Kidney (tissue), 14 donors: ENCODE results near the gene RAB39A. TPM values are rescaled to one million over a fixed set of nuclear protein-coding genes. Genes with fewer than 3 reads are reported as not detected.

Source experiments
- DNase-seq, 5 donors: peaks; one replicate each; pipeline ENCODE4 v3.0.0-alpha.2; 2013 to 2020
- FAIRE-seq: peaks from 2 replicates; lab custom pipeline; 2012; peaks lifted over from hg19 to GRCh38; lab: Jason Lieb, UNC
- H3K27ac ChIP-seq, 2 donors: one replicate each; pipeline ENCODE4 v1.7.0; 2013; ENCODE audit warnings: low read depth in 2 of 2, low read length in 2 of 2, inconsistent platforms in 1 of 2
- H3K27me3 ChIP-seq: one replicate; pipeline ENCODE4 v1.7.1; 2013; ENCODE audit warnings: low read length, inconsistent platforms; ENCODE audit not compliant: control insufficient read depth, insufficient read depth
- H3K36me3 ChIP-seq, 3 donors: one replicate each; pipeline versions ENCODE4 v1.7.0 to v1.7.1; 2013; ENCODE audit warnings: low read length in 3 of 3, control low read depth in 1 of 3, inconsistent platforms in 1 of 3; ENCODE audit not compliant: insufficient read depth in 3 of 3, control insufficient read depth in 2 of 3
- H3K4me1 ChIP-seq, 3 donors: one replicate each; pipeline versions ENCODE4 v1.7.0 to v1.7.1; 2013; ENCODE audit warnings: low read length in 3 of 3, inconsistent platforms in 1 of 3, low read depth in 1 of 3; ENCODE audit not compliant: control insufficient read depth in 2 of 3, insufficient read depth in 2 of 3
- H3K4me3 ChIP-seq, 3 donors: one replicate each; pipeline versions ENCODE4 v1.7.0 to v1.8.1; 2013; ENCODE audit warnings: low read length in 3 of 3, control low read depth in 1 of 3, inconsistent platforms in 1 of 3
- H3K9ac ChIP-seq, 3 donors: one replicate each; pipeline versions ENCODE4 v1.7.0 to v1.7.1; 2013; ENCODE audit warnings: low read length in 3 of 3, control low read depth in 1 of 3, inconsistent platforms in 1 of 3
- H3K9me3 ChIP-seq, 3 donors: one replicate each; pipeline versions ENCODE4 v1.7.0 to v1.7.1; 2013; ENCODE audit warnings: low read length in 3 of 3, control low read depth in 1 of 3, inconsistent platforms in 1 of 3; ENCODE audit not compliant: control insufficient read depth in 2 of 3, insufficient read depth in 1 of 3
- intact Hi-C: fragments of 100-400 bp; cut with DNase I; formaldehyde crosslinking; loops from one replicate; pipeline ENCODE4 v1.11.1; 2022
- polyA plus RNA-seq: library from polyadenylated mRNA; stranded (reverse); fragments of 350-450 nt; fragmentation: Illumina TruSeq; extraction: RNeasy Lipid Tissue Mini Kit (QIAGEN cat#74804); gene quantifications from one replicate; pipeline ENCODE4 v1.2.3, GENCODE V29; 2014; ENCODE audit warnings: low read depth, low replicate concordance; ENCODE audit not compliant: insufficient read depth
- total RNA-seq: library from RNA; stranded (reverse); fragmentation: NEBNext Ultra II Directional; extraction: Animal tissue kit (Norgen Biotek cat#: 25700); gene quantifications from one replicate; pipeline ENCODE4 v1.2.1, GENCODE V29; 2021
- TF ChIP-seq, protein P1 (sequence below): IDR thresholded peaks from 3 replicates; pipeline ENCODE4 v1.5.1; 2012; ENCODE audit warnings: mild to moderate bottlenecking, moderate library complexity, borderline replicate concordance; ENCODE audit not compliant: insufficient read depth; ENCODE audit errors: extremely low read depth
- donor health status: control.
- donor health status: control.
- donor health status: control.
- donor health status: control.
- donor health status: control.
- donor health status: DM: yes; HTN: yes; CAD: no.
- donor health status: Normal renal cell carcinoma (clear cell type).

Gene RAB39A
- total and polyA plus RNA-seq, 2 donors from 2014 or later, result 2.8 TPM; not detected in 1

GRCh38 chr11:107996006-107996776, 67.9 kb downstream of the RAB39A start:
- H3K4me1 ChIP-seq, result no peaks in the 10 kb centered on the region
- H3K4me3 ChIP-seq, result no peak overlapping the region
- H3K27me3 ChIP-seq, result no peaks in the 10 kb centered on the region
- FAIRE-seq (no peak), DNase-seq (no peak)
- intact Hi-C loops, result no loop called here
- H3K9me3 ChIP-seq, result no peaks in the 10 kb centered on the region
- H3K27ac ChIP-seq, result no peak overlapping the region
- no peak overlapping the region for H3K9ac ChIP-seq
- H3K36me3 ChIP-seq, result no peaks in the 10 kb centered on the region
- TF ChIP-seq, protein P1, sequence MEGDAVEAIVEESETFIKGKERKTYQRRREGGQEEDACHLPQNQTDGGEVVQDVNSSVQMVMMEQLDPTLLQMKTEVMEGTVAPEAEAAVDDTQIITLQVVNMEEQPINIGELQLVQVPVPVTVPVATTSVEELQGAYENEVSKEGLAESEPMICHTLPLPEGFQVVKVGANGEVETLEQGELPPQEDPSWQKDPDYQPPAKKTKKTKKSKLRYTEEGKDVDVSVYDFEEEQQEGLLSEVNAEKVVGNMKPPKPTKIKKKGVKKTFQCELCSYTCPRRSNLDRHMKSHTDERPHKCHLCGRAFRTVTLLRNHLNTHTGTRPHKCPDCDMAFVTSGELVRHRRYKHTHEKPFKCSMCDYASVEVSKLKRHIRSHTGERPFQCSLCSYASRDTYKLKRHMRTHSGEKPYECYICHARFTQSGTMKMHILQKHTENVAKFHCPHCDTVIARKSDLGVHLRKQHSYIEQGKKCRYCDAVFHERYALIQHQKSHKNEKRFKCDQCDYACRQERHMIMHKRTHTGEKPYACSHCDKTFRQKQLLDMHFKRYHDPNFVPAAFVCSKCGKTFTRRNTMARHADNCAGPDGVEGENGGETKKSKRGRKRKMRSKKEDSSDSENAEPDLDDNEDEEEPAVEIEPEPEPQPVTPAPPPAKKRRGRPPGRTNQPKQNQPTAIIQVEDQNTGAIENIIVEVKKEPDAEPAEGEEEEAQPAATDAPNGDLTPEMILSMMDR, result no peak

GRCh38 chr11:107998761-107999160, 70.5 kb downstream of the RAB39A start:
- Histone ChIP-seq H3K9ac (no peak overlapping the region), H3K36me3 (no peaks in the 10 kb centered on the region), H3K27me3 (no peaks in the 10 kb centered on the region), H3K4me3 (no peak overlapping the region), H3K9me3 (no peaks in the 10 kb centered on the region), H3K27ac (no peak overlapping the region), H3K4me1 (no peaks in the 10 kb centered on the region)
- intact Hi-C loops, result no loop called here
- TF ChIP-seq, protein P1, result no peak
- FAIRE-seq (no peak), DNase-seq (no peak)

GRCh38 chr11:107999759-108000455, 71.7 kb downstream of the RAB39A start:
- Histone ChIP-seq H3K9ac (no peak overlapping the region), H3K27ac (no peak overlapping the region), H3K4me1 (no peaks in the 10 kb centered on the region), H3K9me3 (no peaks in the 10 kb centered on the region), H3K36me3 (no peaks in the 10 kb centered on the region), H3K27me3 (no peaks in the 10 kb centered on the region), H3K4me3 (no peak overlapping the region)
- TF ChIP-seq, protein P1, result peak; percentile 48
- intact Hi-C loops, result no loop called here
- DNase-seq (peak in 4 of 5 donors; percentile 49 to 77 (median 68)), FAIRE-seq (peak; percentile 53)
